Measurements from ENCODE around the gene TMEM218. TPM values are rescaled to one million over a fixed set of nuclear protein-coding genes. Genes with fewer than 3 reads are reported as not detected.

TMEM218 gene
- total and polyA plus RNA-seq, 2 donors (not counting 3 experiments of a cell fraction or from before 2014, with no cell fraction given), result 23.8 to 45.1 TPM

DNA sequence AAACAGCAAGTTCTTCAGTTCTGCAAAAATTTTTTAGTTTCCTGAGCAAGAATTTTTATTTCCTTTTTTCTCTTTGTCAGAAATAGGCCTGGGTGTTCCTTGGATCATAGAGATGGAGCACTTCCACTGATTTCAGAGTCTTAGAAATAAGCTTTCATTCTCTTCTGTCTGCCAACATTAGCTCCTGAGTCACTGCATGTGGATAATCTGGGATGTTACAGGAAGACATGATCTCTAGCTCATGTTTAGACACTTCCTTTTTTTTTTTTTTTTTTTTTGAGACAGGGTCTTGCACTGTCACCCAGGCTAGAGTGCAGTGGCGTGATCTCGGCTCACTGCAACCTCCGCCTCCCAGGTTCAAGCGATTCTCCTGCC, 13.2 kb upstream of the TMEM218 start:
- no peak overlapping the region for H2AFZ ChIP-seq (ENCODE audit: low read depth, low read length)
- H3K79me2 ChIP-seq (ENCODE audit: control insufficient read depth, insufficient read depth, low read length), result no peaks in the 10 kb centered on the region
- no peak for FAIRE-seq
- no peaks in the 10 kb centered on the region for H3K4me1 ChIP-seq (ENCODE audit: control insufficient read depth, extremely low read depth, insufficient read depth, low read length)
- no peak overlapping the region for H3K9ac ChIP-seq (replicated peaks; ENCODE audit: extremely low read depth, insufficient read depth, low read length)
- dilution Hi-C loops (cut with MboI; ENCODE audit: extremely low pct_ligation_motif_present, low sequenced_read_pairs) (no loop called here), intact Hi-C loops (cut with micrococcal nuclease) (no loop called here)
- TF ChIP-seq GATA2 (IDR thresholded peaks at IDR 0.05; ENCODE audit: insufficient read depth, insufficient read length, low read depth, low read length), result no peak
- no peak for TF ChIP-seq EZH2 (IDR thresholded peaks at IDR 0.05; ENCODE audit: borderline replicate concordance, low read depth, low read length, severe bottlenecking)
- no peak for TF ChIP-seq JUN (IDR thresholded peaks at IDR 0.05; ENCODE audit: borderline replicate concordance, insufficient read depth, insufficient read length, low read depth)
- TF ChIP-seq, protein P1, sequence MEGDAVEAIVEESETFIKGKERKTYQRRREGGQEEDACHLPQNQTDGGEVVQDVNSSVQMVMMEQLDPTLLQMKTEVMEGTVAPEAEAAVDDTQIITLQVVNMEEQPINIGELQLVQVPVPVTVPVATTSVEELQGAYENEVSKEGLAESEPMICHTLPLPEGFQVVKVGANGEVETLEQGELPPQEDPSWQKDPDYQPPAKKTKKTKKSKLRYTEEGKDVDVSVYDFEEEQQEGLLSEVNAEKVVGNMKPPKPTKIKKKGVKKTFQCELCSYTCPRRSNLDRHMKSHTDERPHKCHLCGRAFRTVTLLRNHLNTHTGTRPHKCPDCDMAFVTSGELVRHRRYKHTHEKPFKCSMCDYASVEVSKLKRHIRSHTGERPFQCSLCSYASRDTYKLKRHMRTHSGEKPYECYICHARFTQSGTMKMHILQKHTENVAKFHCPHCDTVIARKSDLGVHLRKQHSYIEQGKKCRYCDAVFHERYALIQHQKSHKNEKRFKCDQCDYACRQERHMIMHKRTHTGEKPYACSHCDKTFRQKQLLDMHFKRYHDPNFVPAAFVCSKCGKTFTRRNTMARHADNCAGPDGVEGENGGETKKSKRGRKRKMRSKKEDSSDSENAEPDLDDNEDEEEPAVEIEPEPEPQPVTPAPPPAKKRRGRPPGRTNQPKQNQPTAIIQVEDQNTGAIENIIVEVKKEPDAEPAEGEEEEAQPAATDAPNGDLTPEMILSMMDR (IDR thresholded peaks at IDR 0.05; ENCODE audit: extremely low read depth in 1 of 2, insufficient read depth in 1 of 2, low read depth in 1 of 2, low read length in 2 of 2), result no peak
- no peak for TF ChIP-seq POLR2A (IDR thresholded peaks at IDR 0.05; ENCODE audit: low read depth, low read length)
- no peak for TF ChIP-seq POLR2AphosphoS5 (IDR thresholded peaks at IDR 0.05; ENCODE audit: insufficient read depth, low read depth, low read length)
- TF ChIP-seq FOS (IDR thresholded peaks at IDR 0.05; ENCODE audit: borderline replicate concordance, insufficient read depth, low read length), result no peak
- TF ChIP-seq, protein P2, sequence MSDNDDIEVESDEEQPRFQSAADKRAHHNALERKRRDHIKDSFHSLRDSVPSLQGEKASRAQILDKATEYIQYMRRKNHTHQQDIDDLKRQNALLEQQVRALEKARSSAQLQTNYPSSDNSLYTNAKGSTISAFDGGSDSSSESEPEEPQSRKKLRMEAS (IDR thresholded peaks at IDR 0.05; ENCODE audit: insufficient read depth, insufficient read length), result no peak
- TF ChIP-seq MYC (IDR thresholded peaks at IDR 0.05; ENCODE audit: low read depth, low read length), result no peak
- no peak overlapping the region for H3K4me2 ChIP-seq (ENCODE audit: insufficient read depth, low read length)
- no peaks in the 10 kb centered on the region for H3K9me3 ChIP-seq (replicated peaks; ENCODE audit: control insufficient read depth, insufficient read depth, low read length)
- BruUV-seq (replicated peaks), result no TSS peak
- no peak overlapping the region for H3K4me3 ChIP-seq (replicated peaks in 1 of 3; ENCODE audit: insufficient read depth in 1 of 3, low read depth in 1 of 3, low read length in 3 of 3)
- peaks cover 16 to 17% of the 10 kb centered on the region in 2 experiments for H3K27me3 ChIP-seq (ENCODE audit: control insufficient read depth in 2 of 2, insufficient read depth in 2 of 2, low read length in 2 of 2)
- H4K20me1 ChIP-seq (replicated peaks; ENCODE audit: control insufficient read depth, extremely low read depth, insufficient read depth, low read length), result no peaks in the 10 kb centered on the region
- CTCF ChIA-PET, result interaction anchor here (0.7 to 4.0 kb wide), 17 partner anchors 9 to 305 kb away, joined by 3 to 39 read pairs (median 4); partner anchors contain the start of gene TMEM218
- POLR2A ChIA-PET, result interaction anchor here (1.0 kb wide), 1 partner anchor 13 kb away, joined by 3 read pairs; the partner anchor contains the start of gene TMEM218
- no peaks in the 10 kb centered on the region for H3K9me1 ChIP-seq (replicated peaks; ENCODE audit: control insufficient read depth, extremely low read depth, insufficient read depth, low read length)
- no peak for DNase-seq (ENCODE audit: low read depth, low spot score)
- H3K27ac ChIP-seq (ENCODE audit: insufficient read depth, low read depth, low read length), result no peak overlapping the region
- no peaks in the 10 kb centered on the region for H3K36me3 ChIP-seq (ENCODE audit: control insufficient read depth in 2 of 2, extremely low read depth in 1 of 2, insufficient read depth in 2 of 2, low read length in 2 of 2)
